ENCODE data around the gene VASH2. TPM values are rescaled to one million over a fixed set of nuclear protein-coding genes. Genes with fewer than 3 reads are reported as not detected.

The VASH2 gene
- total RNA-seq, 1 experiment from 2014 or later = not detected

DNA sequence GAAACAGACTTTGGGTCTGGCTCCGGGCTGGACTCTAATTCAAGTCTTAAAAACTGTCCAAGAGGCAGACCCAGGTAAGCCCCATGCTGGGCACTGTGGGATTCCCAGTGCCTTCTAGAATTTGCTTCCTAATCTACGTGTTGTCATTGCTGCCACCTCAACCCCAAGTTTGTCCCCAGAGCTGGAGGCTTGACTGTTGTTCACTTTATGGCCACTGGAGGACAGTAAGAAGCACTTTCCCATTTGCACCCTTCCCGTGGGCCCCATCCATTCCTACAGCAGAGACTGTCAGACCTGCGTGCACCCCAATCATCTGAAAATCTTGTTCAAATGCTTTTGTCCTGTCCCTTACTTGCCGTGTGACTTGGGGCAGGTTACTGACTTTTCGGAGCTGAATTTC, 29.4 kb upstream of the VASH2 start:
- DNase-seq = no peak
- no peaks in the 10 kb centered on the region for H3K9me3 ChIP-seq

DNA sequence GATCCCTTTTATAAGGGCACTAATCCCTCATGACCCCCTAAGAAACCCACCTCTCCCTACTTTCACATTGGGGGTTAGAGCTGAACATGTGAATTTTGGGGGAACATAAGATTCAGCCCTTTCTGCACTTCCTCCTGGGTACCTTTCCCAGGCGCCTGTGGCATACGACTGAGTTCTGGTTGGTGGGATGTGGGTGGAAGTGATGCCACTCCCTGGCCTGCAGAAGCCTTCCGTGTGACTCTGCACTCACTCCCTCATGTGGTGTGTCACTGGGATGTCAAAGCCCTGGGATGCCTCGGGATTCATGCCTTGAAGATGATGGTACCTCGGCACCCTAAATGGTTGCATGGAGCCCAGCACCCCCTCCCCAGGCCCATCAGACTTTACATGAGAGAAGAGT, 28.3 kb upstream of the VASH2 start:
- H3K27me3 ChIP-seq = no peaks in the 10 kb centered on the region
- no peak overlapping the region for H3K4me3 ChIP-seq
- no peaks in the 10 kb centered on the region for H3K36me3 ChIP-seq
- DNase-seq = no peak
- no peaks in the 10 kb centered on the region for H3K9me3 ChIP-seq

More for the DNA sequence above, 29.4 kb upstream of the VASH2 start:
- H3K4me3 ChIP-seq = no peak overlapping the region
- no peaks in the 10 kb centered on the region for H3K27me3 ChIP-seq
- H3K36me3 ChIP-seq = no peaks in the 10 kb centered on the region

DNA sequence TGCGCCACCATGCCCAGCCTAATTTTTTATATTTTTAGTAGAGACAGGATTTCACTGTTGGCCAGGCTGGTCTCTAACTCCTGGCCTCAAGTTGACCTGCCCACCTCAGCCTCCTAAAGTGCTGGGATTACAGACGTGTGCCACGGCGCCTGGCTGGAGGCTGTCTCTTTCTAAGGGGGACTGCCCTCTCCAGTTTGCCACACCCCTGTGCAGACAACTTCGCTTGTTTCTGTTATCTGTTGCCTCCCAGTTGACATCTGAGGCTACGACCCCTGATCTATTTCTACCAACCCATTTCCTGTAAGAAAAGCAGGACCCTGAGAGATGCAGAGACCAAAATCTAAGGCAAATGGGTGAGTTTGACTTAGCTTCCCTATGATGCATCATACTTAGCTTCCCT, 24.0 kb upstream of the VASH2 start:
- DNase-seq = no peak
- H3K36me3 ChIP-seq = no peaks in the 10 kb centered on the region
- H3K9me3 ChIP-seq = no peaks in the 10 kb centered on the region
- H3K27me3 ChIP-seq = no peaks in the 10 kb centered on the region
- H3K4me3 ChIP-seq = no peak overlapping the region

DNA sequence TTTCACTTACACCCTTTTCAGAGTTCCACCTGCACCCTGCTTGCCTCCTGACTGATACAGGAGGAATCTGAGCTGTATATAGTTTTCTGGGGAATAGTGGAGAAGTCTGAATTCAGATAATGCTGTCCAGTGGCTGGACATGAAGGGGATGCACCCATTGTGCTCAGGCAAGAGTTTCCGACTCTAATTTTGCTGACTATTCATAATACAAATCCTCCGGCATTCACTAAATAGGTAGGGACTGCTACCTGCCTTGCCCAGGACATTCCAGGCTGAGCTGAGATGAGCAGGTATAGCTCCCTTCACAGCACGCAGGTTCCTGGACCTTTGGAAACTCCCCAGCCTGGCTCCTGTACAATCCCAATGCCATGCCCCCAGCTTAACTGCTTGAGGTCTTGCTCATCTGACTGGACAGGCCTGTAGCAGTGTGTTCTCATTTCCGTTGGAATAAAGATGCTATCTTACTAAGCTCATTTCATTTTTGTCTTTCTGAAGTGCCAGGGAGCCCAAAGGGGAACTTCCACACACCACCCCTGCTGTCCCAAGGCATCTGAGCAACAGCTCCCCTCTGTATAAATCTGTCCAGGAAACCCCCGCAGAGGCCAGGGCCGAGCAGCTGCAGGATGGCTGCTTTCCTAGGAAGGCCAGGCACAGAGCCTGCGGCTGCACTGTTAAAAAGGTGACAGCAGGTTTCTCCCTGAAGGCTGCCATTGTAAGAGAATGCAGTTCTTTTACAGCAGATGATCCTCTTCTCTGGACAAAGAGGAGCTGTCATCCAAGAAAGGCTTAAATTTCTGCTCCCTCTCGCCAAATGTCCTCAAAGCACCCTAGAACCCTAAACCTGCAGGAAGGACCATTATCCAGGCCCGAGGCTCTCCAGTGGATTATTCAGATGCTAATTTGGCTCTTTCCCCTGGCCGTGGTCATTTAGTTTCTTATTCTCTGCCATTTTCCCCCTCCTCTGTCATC, 21.7 kb upstream of the VASH2 start:
- Histone ChIP-seq H3K4me3 (no peak overlapping the region), H3K9me3 (no peaks in the 10 kb centered on the region; the same call in 1 of the 2 replicates), H3K36me3 (no peaks in the 10 kb centered on the region), H3K27me3 (no peaks in the 10 kb centered on the region)
- no peak for DNase-seq

DNA sequence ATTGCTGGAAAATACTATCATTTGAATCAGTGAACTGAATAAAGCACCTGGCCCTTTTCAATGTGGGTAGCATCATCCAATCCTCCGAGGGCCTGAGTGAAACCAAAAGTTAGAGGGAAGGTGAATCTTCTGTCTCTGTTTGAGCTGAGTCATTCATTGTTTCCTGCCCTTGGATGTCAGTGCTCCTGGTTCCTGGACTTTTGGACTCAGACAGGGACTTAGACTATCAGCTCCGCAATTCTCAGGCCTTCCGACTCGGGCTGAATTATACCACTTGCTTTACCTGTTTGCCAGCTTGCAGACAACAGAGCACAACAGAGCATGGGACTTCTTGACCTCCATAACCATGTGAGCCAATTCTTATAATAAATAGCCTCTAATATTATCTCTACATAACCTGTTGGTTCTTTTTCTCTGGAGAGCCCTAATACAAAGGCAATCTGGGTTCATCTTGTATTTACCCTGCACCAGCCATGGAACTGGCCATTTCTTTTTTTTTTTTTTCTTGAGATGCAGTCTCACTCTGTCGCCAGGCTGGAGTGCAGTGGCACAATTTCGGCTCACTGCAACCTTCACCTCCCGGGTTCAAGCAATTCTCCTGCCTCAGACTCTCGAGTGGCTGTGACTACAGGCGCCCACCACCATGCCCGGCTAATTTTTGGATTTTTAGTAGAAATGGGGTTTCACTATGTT, 19.2 kb upstream of the VASH2 start:
- DNase-seq = no peak
- no peaks in the 10 kb centered on the region for H3K27me3 ChIP-seq
- no peak overlapping the region for H3K4me3 ChIP-seq
- no peaks in the 10 kb centered on the region for H3K36me3 ChIP-seq
- no peaks in the 10 kb centered on the region; the same call in 1 of the 2 replicates for H3K9me3 ChIP-seq

DNA sequence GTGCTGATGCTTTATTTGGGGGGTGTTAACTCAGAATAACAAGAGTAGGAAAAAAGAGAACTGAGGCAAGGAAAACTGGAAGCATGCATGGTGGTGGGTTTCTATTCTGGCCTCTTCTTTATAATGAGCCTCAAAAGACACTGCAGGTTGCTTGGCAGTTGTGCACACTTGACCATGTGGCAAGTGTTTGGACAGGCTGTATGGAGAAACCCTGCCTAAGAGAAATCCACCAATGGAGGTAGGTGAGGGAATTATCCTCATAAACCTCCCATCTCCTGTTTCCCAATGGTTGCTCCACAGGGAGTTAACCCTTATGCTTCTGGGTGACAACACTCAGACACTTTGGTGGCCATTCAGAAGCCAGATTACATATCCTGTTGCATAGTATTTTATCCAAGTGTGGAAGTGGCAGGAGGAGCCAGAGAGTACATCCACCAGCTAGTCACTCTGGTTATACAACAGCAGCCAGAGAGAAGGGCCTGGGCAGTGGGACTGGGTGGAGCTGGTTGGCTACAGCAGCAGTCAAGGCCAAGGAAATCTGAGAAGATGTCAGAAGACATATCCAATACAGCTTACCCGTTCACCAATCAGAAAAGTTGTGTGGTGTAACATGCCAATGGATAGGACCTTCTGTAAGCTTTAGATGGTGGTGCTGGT, 16.4 kb upstream of the VASH2 start:
- no peak overlapping the region for H3K4me3 ChIP-seq
- no peaks in the 10 kb centered on the region for H3K27me3 ChIP-seq
- no peak for DNase-seq
- H3K9me3 ChIP-seq = no peaks in the 10 kb centered on the region; the same call in 1 of the 2 replicates
- no peaks in the 10 kb centered on the region for H3K36me3 ChIP-seq

DNA sequence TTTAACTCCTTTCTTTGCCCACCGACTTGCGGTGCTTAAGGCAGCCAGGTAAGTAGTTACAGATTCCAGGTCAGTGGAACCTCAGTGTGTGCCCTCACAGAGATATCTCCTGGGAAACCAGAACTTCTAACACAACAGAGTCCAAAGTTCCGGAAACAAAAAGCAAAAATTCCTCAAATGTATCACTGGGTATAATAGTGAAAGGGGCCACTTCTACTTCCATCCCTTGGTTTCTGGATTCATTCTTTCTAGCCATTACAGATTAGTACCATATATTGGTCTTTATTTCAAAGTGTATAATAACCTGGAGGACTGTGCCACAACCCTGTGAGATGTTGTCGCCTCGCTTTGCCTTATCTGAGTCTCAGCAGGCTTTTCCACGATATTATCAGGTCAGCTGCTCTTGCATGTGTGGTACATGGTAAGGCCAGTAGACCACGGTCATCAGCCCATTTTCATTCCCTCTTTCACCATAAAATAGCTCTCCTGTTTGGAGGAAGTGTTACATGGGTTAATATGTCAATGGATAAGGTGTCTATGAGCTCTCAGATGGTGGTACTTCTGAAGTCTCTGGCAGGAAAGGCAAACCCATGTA, 14.9 kb upstream of the VASH2 start:
- DNase-seq = no peak
- no peaks in the 10 kb centered on the region for H3K36me3 ChIP-seq

DNA sequence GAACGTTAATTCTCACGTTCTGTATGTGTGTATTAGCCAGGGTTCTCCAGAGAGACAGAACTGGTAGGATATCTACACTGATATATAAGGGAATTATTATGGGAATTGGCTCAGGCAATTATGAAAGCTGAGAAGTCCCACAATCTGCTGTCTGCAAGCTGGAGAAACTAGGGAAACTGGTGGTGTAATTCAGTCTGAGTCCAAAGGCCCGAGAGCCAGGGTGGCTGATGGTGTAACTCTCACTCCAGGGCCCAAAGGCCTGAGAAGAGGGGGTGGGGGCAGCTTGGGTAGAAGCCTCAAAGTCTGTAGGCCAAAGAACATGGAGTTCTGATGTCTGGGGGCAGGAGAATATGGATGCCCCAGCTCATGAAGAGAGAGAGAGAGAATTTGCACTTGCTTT, 13.3 kb upstream of the VASH2 start:
- Histone ChIP-seq H3K27me3 (no peaks in the 10 kb centered on the region), H3K9me3 (no peaks in the 10 kb centered on the region; the same call in 1 of the 2 replicates), H3K4me3 (no peak overlapping the region), H3K36me3 (no peaks in the 10 kb centered on the region)
- DNase-seq = no peak

More for the DNA sequence above, 14.9 kb upstream of the VASH2 start:
- Histone ChIP-seq H3K4me3 (no peak overlapping the region), H3K9me3 (no peaks in the 10 kb centered on the region; the same call in 1 of the 2 replicates), H3K27me3 (no peaks in the 10 kb centered on the region)

DNA sequence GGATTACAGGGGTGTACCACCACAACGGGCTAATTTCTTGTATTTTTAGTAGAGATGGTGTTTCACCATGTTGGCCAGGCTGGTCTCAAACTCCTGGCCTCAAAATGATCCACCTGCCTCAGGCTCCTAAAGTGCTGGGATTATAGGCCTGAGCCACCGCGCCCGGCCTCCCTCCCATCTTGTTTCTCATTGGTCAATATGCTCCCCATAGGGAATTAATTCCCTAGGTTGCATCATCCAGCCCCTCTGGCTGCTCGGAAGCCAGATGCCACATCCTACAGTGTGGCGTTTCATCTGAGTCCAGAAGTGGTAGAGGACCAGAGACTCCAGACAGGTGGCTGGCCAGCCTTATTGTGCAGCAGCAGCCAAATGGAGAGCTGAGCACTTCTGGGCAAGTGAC, 11.5 kb upstream of the VASH2 start:
- DNase-seq = no peak

DNA sequence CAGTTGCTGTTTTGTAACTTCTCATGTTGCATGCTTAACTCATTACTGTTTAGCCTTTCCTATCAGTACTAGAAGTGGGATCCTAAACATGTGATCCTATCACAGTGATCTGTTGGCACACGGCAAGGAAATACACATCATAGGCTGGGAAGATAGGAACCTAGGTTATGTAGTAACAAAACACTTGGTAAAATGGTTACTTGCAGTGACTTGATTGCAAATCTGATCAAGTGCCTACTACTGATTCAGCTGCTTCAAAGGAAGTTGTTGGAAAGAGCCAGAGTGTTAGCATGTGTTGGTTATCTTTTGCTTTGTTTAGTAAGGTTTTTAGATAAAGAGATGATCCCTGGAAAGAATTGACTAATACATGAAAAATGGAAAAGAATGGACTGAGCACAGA, 8.9 kb upstream of the VASH2 start:
- no peaks in the 10 kb centered on the region for H3K27me3 ChIP-seq
- H3K4me3 ChIP-seq = no peak overlapping the region
- DNase-seq = no peak
- H3K9me3 ChIP-seq = no peaks in the 10 kb centered on the region
- no peaks in the 10 kb centered on the region for H3K36me3 ChIP-seq

More for the DNA sequence above, 11.5 kb upstream of the VASH2 start:
- Histone ChIP-seq H3K36me3 (no peaks in the 10 kb centered on the region), H3K27me3 (no peaks in the 10 kb centered on the region), H3K4me3 (no peak overlapping the region), H3K9me3 (no peaks in the 10 kb centered on the region)

DNA sequence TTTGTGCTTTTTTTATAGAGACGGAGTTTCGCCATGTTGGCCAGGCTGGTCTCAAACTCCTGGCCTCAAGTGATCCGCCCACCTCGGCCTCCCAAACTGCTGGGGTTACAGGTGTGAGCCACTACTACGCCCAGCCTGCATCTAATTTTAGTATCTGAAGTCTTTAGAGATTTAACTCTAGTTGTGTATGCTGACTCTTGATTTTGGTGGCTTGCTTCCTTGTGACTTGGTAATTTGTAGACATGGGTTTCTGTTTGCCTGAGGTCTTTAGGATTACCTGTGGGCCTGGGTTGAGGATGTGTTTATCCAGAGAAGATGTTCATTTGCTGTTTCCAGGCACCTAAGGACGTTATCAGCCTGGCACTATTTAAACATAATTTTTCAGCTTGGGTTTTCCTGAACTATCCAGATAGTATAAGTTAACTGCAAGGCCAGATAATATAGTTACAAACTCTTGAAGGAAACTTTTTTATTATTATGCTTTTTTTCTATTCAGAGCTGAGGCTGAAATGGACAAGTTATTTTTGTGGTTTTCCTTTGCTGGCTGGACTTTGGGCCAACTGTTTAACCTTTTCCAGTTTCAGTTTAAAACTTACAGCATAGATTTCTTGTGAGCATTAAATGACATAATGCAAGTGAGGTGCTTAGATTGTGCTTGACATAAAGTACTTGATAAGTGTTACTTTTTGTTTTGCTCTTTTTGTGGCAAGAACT, 7.5 kb upstream of the VASH2 start:
- Histone ChIP-seq H3K9me3 (no peaks in the 10 kb centered on the region), H3K27me3 (no peaks in the 10 kb centered on the region), H3K36me3 (no peaks in the 10 kb centered on the region), H3K4me3 (no peak overlapping the region)
- no peak for DNase-seq

DNA sequence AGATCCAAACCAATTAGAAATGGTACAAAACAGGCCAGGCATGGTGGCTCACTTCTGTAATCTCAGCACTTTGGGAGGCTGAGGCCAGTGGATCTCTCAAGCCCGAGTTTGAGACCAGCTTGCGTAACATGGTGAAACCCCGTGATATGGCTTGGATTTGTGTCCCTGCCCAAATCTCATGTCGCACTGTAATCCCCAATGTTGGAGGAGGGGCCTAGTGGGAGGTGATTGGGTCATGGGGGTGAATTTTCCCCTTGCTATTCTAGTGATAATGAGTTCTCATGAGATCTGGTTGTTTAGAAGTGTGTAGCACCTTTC, 7.0 kb upstream of the VASH2 start:
- Histone ChIP-seq H3K4me3 (no peak overlapping the region), H3K27me3 (no peaks in the 10 kb centered on the region), H3K36me3 (no peaks in the 10 kb centered on the region), H3K9me3 (no peaks in the 10 kb centered on the region)
- DNase-seq = no peak

DNA sequence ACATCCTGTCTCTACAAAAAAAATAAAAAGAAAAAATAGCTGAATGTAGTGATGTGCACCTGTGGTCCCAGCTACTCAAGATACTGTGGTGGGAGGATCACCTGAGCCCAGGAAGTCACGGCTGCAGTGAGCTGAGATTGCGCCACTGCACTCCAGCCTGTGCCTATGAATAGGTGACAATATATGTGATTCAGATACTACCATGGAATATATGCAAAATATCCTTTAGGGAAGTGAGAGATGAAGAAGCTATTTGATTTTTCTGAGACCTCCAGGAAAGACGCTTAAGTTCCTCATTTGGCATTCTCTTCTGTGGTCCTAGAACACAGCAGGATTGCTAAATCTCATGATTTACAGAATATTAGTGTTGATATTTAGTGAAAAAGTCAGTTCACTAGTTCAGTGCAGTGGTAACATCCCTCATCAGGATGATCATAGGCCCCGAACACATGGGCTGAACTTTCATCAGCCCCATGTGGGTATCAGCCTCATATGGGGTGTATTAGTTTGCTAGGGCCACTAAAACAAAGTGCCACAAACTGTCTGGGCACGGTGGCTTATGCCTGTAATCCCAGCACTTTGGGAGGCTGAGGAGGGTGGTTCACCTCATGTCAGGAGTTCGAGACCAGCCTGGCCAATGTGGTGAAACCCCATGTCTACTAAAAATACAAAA, 6.0 kb upstream of the VASH2 start:
- H3K27me3 ChIP-seq = peaks cover 2% of the 10 kb centered on the region; the same call in 1 of the 2 replicates
- no peak for DNase-seq
- no peaks in the 10 kb centered on the region for H3K9me3 ChIP-seq
- H3K4me3 ChIP-seq = no peak overlapping the region
- no peaks in the 10 kb centered on the region for H3K36me3 ChIP-seq

DNA sequence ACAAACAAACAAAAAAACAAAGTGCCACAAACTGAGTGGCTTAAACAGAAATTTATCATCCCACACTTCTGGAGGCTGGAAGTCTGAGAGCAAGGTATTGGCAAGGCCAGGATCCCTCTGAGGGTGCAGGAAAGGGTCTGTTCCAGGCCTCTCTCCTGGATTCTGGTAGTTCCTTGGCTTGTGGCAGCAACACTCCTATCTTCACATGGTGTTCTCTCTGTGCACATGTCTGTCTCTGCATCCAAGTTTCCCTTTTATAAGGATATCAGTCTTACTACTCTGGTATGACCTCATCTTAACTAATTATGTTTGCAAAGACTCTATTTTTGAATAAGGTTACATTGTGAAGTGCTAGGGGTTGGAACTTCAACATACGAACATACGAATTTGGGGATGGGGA, 5.3 kb upstream of the VASH2 start:
- H3K9me3 ChIP-seq = no peaks in the 10 kb centered on the region
- peaks cover 7% of the 10 kb centered on the region; the same call in 1 of the 2 replicates for H3K27me3 ChIP-seq
- H3K36me3 ChIP-seq = no peaks in the 10 kb centered on the region
- no peak overlapping the region for H3K4me3 ChIP-seq
- DNase-seq = no peak

DNA sequence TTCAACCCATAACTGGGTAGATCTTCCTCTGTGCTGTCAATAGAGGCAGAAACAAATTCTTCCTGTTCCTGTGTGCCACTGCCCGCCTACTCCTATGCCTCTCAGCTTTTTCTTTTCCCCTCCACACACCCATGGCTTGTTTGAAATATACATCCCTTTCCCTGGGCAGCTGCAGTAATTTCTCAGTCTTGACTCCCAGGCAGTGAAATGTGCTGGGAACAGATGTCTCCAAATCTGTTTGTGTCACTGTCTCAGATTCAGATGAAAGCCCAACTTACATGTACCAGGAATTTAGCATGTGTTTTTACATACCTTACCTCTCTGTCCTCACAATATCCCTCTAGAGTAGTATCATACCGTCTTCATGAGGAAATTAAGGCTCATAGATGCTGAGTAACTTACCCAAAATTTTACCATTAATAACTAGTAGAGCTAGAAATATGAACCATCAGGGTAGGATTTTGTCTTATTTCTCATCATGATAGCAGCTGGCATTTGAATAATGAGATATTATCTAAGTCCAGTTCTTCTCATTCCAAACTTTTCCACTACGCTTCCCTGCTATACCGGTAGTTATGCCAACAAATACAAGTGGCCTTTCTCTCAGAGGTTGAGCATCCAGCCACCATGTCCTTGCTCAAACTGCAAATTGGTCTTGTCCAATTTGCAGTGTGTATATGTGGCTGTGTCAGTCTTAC, 4.7 kb upstream of the VASH2 start:
- no peaks in the 10 kb centered on the region for H3K9me3 ChIP-seq
- no peak for DNase-seq
- H3K36me3 ChIP-seq = no peaks in the 10 kb centered on the region
- no peak overlapping the region for H3K4me3 ChIP-seq
- peaks cover 7% of the 10 kb centered on the region for H3K27me3 ChIP-seq

All from MG63 (cell line).